ENCODE data around the gene FKBP11.

FKBP11 gene

DNA sequence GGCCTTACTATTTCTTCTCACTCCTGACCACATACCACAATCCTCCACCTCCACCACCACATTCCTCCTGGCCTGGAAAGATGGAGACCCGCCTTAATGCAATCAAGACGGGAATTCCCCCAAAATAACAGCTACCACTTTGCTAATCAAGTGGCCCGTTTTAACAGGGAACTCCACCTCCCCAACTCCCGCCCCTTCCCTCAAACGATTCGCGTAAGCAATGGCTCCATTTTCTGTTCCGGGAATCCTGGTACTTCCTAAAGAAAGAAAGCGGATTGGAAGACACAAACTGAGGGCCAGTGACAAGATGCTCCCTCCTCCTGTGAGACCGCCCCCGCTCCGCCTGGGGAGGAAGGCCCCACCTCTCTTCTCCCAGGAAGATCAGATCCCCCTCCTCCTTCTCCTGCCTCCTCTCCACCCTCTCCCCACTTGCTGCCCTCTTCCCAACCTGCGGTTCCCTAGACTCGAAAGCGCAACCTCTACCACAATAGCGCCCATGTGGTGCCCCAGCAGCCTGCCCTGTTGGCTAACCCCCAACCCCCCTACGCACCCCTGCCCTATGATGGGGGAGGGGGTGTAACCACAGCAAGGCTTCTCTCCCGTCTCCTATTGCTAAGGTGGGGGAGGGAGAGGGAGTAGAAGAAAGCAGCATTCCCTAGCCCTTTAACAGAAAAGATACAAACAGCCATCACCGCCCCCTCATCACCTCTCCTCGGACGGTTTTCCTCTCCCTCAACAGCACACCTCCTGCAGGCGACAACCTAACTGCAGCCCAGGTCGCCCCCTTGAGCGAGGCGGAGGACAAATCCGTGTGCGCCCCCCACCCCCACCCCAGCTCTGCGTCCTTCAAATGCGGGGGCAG is 31.2 kb upstream of the FKBP11 start:
- no peak for DNase-seq (ENCODE audit: low read depth in 2 of 2)

GRCh38 chr12:48954841-48955501 is 29.7 kb upstream of the FKBP11 start:
- DNase-seq (ENCODE audit: low read depth in 2 of 2), result no peak

DNA sequence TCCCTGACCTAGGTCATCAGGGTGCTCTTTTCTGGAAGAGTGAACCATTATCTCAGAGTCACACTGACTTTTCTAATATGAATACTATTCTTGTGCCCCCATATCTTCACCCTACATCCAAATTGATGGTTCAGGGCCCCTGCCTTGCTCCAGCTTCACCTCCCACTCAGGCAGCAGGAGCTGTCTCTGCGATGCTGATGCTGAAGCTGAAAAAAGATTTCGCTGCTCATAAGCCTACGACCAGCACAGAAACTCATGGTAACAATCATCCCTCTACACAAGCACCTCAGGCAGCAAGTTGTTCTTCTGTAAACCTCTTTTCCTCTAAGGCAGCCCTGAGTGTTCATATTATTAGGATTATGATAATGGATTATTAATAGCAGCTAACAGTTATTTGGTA is 28.8 kb upstream of the FKBP11 start:
- no peak for DNase-seq (ENCODE audit: low read depth in 2 of 2)

- DNase-seq (ENCODE audit: low read depth in 2 of 2), result no peak
These were observed 27.4 kb upstream of the FKBP11 start for GRCh38 chr12:48952691-48953090.

- DNase-seq (ENCODE audit: low read depth in 2 of 2), result no peak
These were observed 22.4 kb upstream of the FKBP11 start for GRCh38 chr12:48947727-48948126.

DNA sequence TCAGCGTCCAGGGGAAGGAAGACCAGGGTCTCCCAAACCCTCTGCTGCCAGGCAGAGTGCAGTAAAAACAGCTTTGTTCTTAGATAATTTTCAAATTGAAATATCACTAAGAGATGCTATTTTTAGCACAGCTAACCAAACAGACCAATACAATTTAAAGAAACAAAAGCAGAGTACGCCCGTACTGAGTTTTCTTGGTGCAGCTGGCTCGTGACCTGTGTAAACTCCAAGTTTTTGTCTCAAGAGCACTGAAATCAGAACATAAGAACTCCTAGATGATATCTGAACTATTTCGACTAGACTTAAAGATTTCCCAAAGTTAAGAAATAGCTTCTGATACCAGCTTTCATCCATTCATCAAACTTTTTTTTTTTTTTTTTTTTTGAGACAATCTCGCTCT is 21.7 kb upstream of the FKBP11 start:
- no peak for DNase-seq (ENCODE audit: low read depth in 2 of 2)

- DNase-seq (ENCODE audit: low read depth in 2 of 2), result no peak
These were observed 20.9 kb upstream of the FKBP11 start for GRCh38 chr12:48946205-48946604.

DNA sequence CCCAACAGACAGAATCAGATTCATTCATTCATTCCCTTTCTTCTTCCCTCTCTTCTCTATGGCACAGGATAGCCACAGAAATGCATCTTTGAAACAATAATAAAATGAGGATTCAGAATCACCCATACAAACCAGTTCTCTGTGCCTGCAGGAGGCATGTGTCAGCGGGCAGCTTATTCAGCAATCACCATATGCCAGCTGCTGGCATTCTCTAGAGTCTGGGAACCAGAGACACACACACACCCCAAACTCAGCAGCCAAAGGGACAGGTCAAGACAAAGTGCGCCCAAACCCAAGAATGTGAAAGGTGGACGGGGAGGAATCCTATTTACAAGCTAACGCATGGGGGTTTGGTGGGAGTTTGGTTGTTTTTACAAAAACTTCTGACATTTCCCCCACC is 17.9 kb upstream of the FKBP11 start:
- DNase-seq (ENCODE audit: low read depth in 2 of 2), result no peak

DNA sequence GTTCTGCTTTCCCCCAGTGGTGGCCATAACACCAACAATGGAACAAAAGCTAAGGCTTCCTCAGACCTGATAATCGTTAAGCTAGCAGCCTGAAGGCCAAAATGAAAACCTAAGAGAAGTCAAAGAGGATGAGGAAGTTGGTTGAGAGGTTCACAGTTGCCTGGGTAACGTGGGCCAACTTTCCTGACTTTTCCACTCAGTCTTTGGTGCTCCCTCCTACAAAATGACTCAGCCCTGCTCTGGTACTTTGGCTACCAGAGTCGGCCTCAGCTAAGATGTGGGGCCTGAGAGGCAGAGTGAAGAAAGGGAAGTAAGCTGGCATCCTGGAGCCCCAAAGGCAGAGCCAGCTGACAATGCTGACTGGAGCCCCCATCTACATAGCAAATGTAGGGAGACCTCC is 14.9 kb upstream of the FKBP11 start:
- DNase-seq (ENCODE audit: low read depth in 2 of 2), result no peak

DNA sequence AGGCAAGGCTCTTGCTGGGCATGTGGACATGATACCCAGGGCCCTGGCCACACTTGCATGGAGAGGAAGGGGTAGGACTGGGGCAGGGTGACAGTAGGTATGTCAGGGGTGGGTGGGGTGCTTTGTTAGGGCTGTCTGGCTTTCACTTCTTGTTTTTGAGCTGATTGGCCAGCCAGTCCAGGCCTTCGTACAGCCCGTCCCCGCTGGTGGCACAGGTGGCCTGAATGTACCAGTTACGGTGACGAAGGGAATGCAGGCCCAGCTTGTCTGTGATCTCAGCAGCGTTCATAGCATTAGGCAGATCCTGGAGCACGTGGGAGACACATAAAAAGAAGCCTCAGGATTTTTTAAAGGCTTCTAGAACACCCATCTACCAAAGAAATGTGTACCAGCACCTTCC is 13.5 kb upstream of the FKBP11 start:
- DNase-seq (ENCODE audit: low read depth in 2 of 2), result no peak

GRCh38 chr12:48937170-48937569 is 11.9 kb upstream of the FKBP11 start:
- DNase-seq (ENCODE audit: low read depth in 2 of 2), result no peak

DNA sequence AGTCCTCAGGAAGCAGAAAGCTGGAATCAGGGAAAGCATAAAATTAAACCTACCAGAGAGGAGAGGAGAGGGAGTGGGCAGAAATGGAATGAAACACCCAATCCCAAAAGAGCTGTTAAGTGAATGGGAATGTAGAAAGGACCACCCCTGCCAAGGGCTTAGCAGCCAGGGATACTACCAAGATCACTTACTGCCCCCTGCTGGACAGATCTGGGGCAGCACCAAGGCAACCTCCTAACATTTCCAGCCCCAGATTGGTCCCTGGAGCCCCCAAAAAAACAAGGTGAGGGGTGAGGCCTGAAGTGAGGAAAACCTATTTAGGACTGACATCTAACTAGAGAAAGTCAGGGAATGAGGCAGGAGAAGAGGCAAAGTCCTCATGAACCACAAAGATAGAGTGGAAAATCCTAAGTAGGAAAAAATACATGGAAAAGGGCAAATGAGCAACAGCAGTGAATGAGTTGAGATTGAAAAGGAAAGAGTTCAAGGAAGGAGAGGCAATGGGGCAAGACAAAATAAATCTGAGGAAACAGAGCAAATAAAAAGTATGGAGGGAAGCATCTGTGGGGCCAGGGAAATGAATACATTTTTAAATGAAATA is 11.2 kb upstream of the FKBP11 start:
- peak; percentile 70 to 72 for DNase-seq (ENCODE audit: low read depth in 2 of 2)

DNA sequence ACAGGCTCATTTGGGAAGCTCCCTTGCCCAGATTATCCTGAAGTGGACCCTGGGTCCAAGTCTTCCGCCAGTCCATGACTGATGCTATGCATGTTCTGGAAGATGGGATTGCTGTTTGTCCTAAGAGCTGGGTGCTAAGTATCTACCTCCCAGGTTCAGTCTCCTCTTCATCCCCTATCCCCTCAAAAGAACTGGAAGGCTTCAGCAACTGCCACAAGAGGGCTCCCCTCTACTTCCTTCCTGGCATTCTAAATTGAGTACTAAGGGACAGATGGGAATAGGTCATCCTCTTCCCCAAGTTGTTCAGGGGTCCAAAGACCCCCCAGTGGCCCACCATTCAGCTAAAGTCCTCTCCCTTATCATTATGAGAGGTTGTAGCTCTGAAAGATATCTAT is 9.0 kb upstream of the FKBP11 start:
- no peak for DNase-seq (ENCODE audit: low read depth in 2 of 2)

DNA sequence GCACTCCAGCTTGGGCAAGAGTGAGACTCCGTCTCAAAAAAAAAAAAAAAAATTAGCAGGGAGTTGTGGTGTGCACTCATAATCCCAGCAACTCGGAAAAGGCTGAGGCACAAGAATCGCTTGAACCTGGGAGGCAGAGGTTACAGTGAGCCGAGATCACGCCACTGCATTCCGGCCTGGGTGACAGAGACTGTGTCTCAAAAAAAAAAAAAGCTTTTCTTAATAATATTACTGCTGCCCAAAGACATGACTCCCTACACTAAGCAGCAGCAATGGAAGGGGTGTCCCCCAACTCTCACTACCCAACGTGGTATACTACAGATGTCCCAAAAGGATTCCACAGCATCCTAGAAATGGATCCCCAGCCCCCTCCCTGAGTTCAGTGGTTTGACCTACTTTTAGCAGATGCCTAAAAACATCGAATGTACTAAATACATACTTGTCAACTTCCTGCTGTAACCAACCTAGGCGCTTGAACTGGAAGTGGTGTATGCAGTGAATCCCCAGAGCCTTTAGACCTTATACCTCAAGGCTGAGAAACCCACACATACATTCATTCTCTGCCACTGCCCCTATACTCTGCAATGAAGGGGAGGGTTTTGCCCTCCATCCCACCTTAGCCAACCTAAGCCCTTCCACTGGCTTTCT is 8.5 kb upstream of the FKBP11 start:
- DNase-seq (ENCODE audit: low read depth in 2 of 2), result no peak

DNA sequence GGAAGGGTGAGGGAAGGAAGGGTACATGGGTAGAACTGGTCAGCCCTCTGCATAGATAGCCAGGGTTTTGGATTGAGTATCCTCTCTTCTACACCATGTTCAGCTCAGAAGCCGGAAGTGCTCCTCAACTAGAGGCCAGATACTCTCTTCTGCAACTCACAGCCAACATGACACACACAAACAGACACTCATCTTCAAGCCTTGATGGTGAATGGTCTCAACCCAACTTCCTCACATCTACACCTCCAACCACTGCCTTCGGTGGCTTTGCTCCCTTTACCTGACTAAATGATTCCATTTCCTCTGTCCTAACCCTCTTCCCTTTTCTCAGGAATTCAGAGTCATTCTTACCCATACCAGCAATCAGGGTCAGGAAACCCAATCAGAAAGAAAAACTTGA is 7.6 kb upstream of the FKBP11 start:
- DNase-seq (ENCODE audit: low read depth in 2 of 2), result no peak

DNA sequence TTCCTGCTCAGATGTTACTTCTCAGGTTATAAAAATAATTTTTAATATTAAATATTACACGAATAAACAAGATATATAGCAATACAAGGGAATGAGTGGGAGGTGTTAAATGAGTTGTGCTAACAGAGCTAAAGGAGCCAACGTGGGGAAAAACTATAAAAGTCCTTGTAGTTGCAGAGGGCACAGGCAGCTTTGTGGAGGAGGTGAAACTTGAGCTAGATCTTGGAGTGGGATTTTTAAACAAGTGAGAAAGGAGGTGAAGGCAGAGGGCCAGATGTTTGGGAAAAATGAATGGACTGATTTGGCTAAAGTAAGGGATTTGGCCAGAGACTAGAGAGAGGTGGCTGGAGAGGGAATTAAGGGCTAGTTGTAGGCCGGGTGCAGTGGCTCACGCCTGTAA is 5.2 kb upstream of the FKBP11 start:
- DNase-seq (ENCODE audit: low read depth in 2 of 2), result no peak

DNA sequence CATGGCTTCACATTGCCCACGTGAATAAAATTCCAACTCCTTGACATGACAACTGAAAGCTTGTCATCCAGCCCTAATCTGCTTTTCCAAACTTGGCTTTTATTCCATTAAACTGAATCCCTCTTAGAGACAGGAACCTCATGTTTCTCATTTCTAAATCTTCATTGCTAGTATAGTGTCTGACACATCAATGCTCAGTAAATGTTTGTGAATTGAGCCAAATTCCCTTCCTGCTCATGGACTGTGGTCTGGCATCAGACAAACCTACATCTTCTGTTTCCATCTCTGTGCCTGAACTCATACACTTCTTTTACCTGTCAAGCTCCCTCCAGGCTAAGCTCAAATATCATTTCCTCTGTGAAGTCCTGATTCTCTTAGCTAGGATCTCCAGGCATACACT is 4.3 kb upstream of the FKBP11 start:
- DNase-seq (ENCODE audit: low read depth in 2 of 2), result no peak

DNA sequence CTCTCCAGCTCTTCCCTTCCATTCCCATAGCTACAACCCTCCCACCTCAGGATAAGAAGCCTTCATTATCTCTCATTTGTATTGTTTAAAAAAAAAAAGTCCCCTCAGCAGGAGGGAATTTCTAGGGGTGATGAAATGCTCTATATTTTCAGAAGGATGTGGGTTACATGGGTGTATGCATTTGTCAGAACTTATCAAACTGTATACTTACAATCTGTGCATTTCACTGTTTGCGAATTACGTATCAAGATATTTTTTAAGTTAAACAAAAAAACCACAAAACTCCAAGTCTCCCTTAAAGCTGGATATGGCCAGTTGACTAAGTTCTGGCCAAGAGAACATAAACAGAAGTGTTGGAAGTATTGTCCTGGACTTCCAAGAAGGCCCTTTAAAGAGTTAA is 2.0 kb upstream of the FKBP11 start:
- no peak for DNase-seq (ENCODE audit: low read depth in 2 of 2)

DNA sequence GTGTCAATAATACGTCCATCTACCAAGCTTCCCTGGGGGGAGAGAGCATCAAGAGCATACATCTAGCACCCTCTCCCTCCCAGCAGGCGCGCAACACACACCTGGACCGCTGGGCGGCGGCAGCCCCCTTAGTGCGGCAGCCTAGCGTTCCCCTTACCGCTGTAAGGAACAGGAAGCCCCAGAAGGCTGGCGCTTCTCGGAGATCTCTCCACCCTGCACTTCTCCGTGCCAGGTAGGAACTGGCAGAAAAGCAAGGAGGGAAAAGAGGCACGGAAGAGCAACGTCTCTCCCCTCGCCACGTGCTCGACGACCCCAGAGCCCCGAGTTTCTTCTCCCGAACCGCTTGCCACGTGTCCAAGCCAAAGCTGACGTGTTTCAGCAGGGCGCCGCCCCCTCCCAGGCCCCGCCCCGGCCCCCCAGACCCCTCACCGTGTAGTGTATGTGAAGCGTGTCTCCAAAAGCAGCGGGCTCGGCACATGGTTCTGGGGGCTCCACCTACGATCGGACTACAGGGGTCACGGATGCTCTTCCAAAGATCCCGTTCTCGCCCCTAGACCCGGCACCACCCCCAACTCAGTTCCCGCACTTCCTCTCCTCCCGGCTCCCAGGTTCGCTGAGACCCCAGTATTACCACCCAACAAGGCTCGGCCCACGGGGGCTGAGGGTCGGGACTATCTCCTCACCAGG is 532 bp downstream of the FKBP11 start:
- DNase-seq (ENCODE audit: low read depth in 2 of 2), result peak; percentile 58 to 64

DNA sequence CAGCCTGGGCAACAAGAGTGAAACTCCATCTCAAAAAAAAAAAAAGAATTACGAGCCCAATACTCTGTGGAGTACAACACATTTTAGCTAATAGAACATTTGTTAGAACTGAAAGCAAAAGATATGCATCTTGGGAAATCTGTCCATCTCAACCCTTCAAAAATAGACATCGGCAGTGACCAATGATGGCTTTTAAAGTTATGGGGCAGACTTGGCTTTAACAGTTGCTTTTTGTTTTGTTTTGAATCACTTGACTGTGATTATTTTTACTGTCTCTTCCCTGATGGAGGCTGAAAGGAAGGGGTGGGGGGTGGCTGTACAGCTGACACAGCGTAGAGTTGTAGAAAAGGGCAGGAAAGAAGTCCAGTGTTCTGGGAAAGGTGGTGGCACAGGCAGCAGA is 2.2 kb downstream of the FKBP11 start:
- DNase-seq (ENCODE audit: low read depth in 2 of 2), result no peak

DNA sequence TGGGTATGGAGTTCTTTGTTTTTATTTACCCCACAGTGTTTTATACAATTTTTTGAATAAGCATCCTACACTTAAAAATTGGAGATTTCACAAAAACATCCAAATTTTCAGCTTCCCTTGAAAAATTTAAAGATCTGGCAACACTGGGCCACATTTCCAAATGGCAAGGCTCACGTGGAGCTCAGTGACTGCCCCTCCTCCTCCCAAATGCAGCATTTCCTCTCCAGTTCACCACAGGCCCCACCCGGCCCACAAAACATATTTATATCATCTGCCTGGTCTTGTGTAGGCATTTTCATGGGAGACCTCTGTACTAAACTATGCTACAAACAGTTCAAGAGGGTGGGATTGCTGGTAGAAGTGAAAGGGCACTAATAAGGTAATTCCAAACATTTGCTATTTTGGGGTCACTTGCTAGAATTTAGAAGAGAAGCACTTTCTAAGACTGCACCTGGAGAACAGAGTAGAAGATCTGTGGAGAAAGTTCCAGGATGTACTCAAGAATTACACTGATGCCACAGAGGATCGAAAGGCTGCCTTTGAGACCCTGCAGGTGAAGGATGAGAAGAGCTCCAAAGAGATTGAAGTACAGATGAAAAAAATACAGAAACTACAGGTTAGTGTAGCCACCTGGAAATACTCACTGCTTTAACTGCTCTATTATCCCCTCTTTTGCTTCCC is 7.3 kb downstream of the FKBP11 start:
- DNase-seq (ENCODE audit: low read depth in 2 of 2), result no peak
